Measurements from ENCODE around the gene STRN. TPM values are rescaled to one million over a fixed set of nuclear protein-coding genes. Genes with fewer than 3 reads are reported as not detected.

STRN gene
- total and polyA plus RNA-seq, 2 of the 13 experiments (the other 11 are each of a cell fraction or from before 2014, with no cell fraction given) = 10.4 to 19.3 TPM

GRCh38 chr2:36858551-36859365 lies 107.6 kb downstream of the STRN start (continued):
- TF ChIP-seq, protein P1, sequence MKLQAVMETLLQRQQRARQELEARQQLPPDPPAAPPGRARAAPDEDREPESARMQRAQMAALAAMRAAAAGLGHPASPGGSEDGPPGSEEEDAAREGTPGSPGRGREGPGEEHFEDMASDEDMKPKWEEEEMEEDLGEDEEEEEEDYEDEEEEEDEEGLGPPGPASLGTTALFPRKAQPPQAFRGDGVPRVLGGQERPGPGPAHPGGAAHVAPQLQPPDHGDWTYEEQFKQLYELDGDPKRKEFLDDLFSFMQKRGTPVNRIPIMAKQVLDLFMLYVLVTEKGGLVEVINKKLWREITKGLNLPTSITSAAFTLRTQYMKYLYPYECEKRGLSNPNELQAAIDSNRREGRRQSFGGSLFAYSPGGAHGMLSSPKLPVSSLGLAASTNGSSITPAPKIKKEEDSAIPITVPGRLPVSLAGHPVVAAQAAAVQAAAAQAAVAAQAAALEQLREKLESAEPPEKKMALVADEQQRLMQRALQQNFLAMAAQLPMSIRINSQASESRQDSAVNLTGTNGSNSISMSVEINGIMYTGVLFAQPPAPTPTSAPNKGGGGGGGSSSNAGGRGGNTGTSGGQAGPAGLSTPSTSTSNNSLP (IDR thresholded peaks at IDR 0.05; ENCODE audit: low read depth, low read length) = peak; percentile 81
- TF ChIP-seq ZNF44 (CRISPR knock-in tag; IDR thresholded peaks at IDR 0.05) (no peak), ZNF557 (CRISPR knock-in tag; IDR thresholded peaks at IDR 0.05) (no peak), HMG20A (CRISPR knock-in tag; IDR thresholded peaks at IDR 0.05; ENCODE audit: borderline replicate concordance) (0 out of 2 replicates have a peak, but pooled peaks have one; percentile 16), MZF1 (CRISPR knock-in tag; IDR thresholded peaks at IDR 0.05; ENCODE audit: borderline replicate concordance) (no peak), HNF4G (IDR thresholded peaks at IDR 0.05; ENCODE audit: borderline replicate concordance, low read depth, low read length) (peak; percentile 48), HNF4G (CRISPR knock-in tag; IDR thresholded peaks at IDR 0.05; ENCODE audit: borderline replicate concordance, low read depth) (no peak), HNF1A (IDR thresholded peaks at IDR 0.05; ENCODE audit: low read depth) (peak; percentile 92), HNF1A (CRISPR knock-in tag; IDR thresholded peaks at IDR 0.05; ENCODE audit: borderline replicate concordance) (peak; percentile 94), SNAPC2 (CRISPR knock-in tag; IDR thresholded peaks at IDR 0.05) (no peak), RCOR2 (CRISPR knock-in tag; IDR thresholded peaks at IDR 0.05) (no peak), HNRNPUL1 (IDR thresholded peaks at IDR 0.05; ENCODE audit: low read depth, low read length) (0 out of 2 replicates have a peak, but pooled peaks have one; percentile 22), BCL6 (CRISPR knock-in tag; IDR thresholded peaks at IDR 0.05) (0 out of 2 replicates have a peak, but pooled peaks have one; percentile 25), SMC3 (IDR thresholded peaks at IDR 0.05; ENCODE audit: low read length) (no peak), KAT2B (IDR thresholded peaks at IDR 0.05; ENCODE audit: borderline replicate concordance, low read depth, low read length) (no peak), EP300 (IDR thresholded peaks at IDR 0.05; ENCODE audit: low read depth in 2 of 2, low read length in 2 of 2) (peak in 1 of 2 experiments; percentile 56; a peak in 2 of 4 replicates), EP300 (CRISPR knock-in tag; IDR thresholded peaks at IDR 0.05; ENCODE audit: borderline replicate concordance) (no peak), IKZF1 (IDR thresholded peaks at IDR 0.05) (no peak), NCOR1 (IDR thresholded peaks at IDR 0.05; ENCODE audit: borderline replicate concordance, low read length) (peak; percentile 62; the same call in 1 of the 2 replicates), ARNT2 (CRISPR knock-in tag; IDR thresholded peaks at IDR 0.05; ENCODE audit: low read depth) (no peak), HIVEP1 (CRISPR knock-in tag; IDR thresholded peaks at IDR 0.05) (no peak), POLR2G (IDR thresholded peaks at IDR 0.05; ENCODE audit: low read depth, low read length) (0 out of 2 replicates have a peak, but pooled peaks have one; percentile 36), ZNF770 (CRISPR knock-in tag; IDR thresholded peaks at IDR 0.05) (no peak)
